Lower leg skin (tissue), 3 donors: Measurements from ENCODE around the gene UBXN11.

Source experiments
- POLR2A ChIP-seq, 2 donors: fragments of 450-650 bp; IDR thresholded peaks; one replicate each; pipeline ENCODE4 v1.6.1; 2016 to 2017; ENCODE audit warnings: antibody characterized with exemption in 2 of 2, mild to moderate bottlenecking in 1 of 2, moderate library complexity in 1 of 2
- TF ChIP-seq, protein P1 (sequence below), 3 donors: fragments of 450-650 bp; IDR thresholded peaks; one replicate each; pipeline ENCODE4 v1.5.1; 2016; ENCODE audit warnings: antibody characterized with exemption in 3 of 3, mild to moderate bottlenecking in 3 of 3, moderate library complexity in 2 of 3

DNA sequence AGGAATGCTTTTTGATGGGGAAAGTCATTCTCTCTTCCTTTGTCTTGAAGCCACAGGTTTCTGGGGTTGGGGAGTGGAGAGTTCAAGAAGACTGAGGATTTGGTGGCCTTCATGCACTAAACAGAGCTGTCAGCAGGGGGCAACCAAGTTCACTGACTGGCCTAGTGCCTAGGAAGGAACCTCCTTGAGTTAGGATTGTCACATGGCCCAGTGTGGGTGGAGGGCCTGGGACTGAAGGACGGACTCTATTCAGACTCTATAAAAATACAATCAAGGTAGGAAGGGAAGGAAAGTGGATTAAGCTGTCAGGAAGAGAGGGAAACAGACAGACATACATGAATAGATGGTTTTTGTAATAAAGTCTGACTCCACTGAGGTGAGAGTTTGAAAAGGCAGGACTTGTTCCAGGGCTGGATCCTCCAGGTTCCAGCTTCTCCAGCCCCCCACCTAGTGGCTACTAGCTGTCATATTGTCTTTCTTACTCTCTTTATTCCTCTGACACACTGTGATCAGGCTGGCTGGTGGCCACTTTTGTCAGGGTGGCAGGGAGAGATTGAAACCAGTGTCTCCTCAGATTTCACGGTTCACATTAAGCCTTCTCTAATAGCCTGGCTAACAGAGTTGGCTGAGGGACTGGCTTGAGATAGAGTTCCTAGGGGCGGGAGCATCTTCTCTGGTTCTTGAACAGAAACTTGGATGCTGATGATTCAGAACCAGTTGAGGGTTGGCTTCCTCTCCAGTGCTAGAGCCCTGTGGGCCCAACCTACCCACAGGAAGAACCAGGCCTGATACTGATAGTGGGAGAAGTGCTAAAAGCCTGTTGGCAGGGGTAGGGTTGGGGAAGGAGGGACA is 30.6 kb downstream of the UBXN11 start:
- TF ChIP-seq, protein P1, sequence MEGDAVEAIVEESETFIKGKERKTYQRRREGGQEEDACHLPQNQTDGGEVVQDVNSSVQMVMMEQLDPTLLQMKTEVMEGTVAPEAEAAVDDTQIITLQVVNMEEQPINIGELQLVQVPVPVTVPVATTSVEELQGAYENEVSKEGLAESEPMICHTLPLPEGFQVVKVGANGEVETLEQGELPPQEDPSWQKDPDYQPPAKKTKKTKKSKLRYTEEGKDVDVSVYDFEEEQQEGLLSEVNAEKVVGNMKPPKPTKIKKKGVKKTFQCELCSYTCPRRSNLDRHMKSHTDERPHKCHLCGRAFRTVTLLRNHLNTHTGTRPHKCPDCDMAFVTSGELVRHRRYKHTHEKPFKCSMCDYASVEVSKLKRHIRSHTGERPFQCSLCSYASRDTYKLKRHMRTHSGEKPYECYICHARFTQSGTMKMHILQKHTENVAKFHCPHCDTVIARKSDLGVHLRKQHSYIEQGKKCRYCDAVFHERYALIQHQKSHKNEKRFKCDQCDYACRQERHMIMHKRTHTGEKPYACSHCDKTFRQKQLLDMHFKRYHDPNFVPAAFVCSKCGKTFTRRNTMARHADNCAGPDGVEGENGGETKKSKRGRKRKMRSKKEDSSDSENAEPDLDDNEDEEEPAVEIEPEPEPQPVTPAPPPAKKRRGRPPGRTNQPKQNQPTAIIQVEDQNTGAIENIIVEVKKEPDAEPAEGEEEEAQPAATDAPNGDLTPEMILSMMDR (IDR thresholded peaks at IDR 0.05) = peak in 1 of 3 donors; percentile 44
- no peak for TF ChIP-seq POLR2A (IDR thresholded peaks at IDR 0.05)
